Measurements from ENCODE around the gene ITGB7. TPM values are rescaled to one million over a fixed set of nuclear protein-coding genes. Genes with fewer than 3 reads are reported as not detected.
A peak's percentile ranks its signal among the peaks of the same experiment; 100 is the strongest.

Gene ITGB7
- total and polyA plus RNA-seq, 4 donors, result 0.61 to 0.79 (median 0.66) TPM

DNA sequence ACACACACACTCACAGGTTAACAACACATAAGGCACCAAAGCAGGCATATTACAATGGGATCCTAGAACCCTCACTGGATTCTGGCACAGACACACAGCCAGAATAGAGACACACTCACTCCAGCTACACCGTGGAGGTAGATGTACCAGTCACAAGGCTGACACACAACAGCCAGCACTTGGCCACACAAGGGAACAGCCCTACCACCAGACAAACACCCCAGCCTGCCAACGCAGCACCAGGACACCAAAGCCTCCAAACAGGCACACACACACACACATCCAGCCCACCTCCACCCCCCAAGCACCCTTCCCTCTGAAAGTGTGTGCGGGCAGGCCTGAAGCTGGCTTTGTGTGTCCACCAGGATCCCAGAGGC is 10.9 kb upstream of the ITGB7 start:
- H3K27me3 ChIP-seq (ENCODE audit: control insufficient read depth, insufficient read depth, low read length), result no peaks in the 10 kb centered on the region
- WGBS (ENCODE audit: insufficient coverage), result 41% methylated on average over 3 of the region's 3 CpGs

DNA sequence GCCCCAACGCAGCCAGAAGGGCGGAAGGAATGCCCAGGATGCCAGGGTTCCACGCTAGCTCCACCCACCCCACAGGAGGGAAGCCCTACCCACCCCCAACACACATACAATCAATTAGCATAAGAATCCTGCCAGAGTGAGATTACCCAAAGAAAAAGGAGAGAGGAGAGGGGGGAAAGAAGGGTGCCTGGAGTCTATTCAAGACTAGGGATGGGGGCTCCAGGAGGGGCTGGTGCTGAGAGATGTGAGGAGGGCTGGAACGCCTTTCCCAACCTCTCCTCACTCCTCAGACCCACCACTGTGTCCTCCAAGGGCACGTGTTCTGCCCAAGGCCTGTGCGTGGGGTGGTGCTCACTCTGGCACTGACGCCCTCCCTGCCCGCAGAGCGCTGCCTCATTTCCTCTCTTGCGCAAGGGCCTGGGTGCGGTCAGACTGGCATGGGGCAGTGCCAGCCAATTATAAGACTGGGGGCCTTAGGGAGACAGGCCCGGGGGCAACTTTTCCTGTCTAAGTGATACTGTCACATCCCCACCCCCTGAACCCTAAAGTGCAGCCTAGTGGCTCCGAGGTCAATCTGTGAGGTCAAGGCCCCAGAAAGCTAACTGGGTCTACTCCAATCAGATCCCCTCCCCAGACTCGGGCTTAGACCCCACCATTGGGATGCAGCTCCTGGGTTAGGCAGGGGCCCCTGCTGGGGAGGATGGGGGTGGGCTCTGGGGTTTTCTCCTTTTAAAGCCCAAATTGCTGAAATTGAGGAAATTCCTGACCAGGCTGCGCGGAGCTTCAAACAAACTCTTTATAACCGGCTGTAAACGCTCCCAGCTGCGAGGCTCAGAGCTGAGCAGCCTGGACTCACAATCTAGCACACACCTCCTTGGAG is 10.2 kb upstream of the ITGB7 start:
- Histone ChIP-seq H3K27ac (ENCODE audit: low read depth, low read length) (peak overlapping the region; percentile 64), H3K4me3 (ENCODE audit: low read depth, low read length) (no peak overlapping the region), H3K27me3 (ENCODE audit: control insufficient read depth, insufficient read depth, low read length) (no peaks in the 10 kb centered on the region), H3K36me3 (ENCODE audit: control insufficient read depth, insufficient read depth, low read length) (peaks cover 17% of the 10 kb centered on the region), H3K4me1 (ENCODE audit: control insufficient read depth, insufficient read depth, low read length) (peaks cover 62% of the 10 kb centered on the region), H3K9me3 (ENCODE audit: control insufficient read depth, insufficient read depth, low read length) (no peaks in the 10 kb centered on the region)
- 49% methylated on average over 13 of the region's 19 CpGs for WGBS (ENCODE audit: insufficient coverage)
- no peak for DNase-seq (ENCODE audit: low read depth in 4 of 6, low spot score in 6 of 6)

More for the DNA sequence above, 10.9 kb upstream of the ITGB7 start:
- DNase-seq (ENCODE audit: low read depth in 4 of 6, low spot score in 6 of 6), result no peak
- Histone ChIP-seq H3K4me3 (ENCODE audit: low read depth, low read length) (peak overlapping the region; percentile 79), H3K27ac (ENCODE audit: low read depth, low read length) (peak overlapping the region; percentile 64), H3K4me1 (ENCODE audit: control insufficient read depth, insufficient read depth, low read length) (peaks cover 68% of the 10 kb centered on the region), H3K9me3 (ENCODE audit: control insufficient read depth, insufficient read depth, low read length) (no peaks in the 10 kb centered on the region), H3K36me3 (ENCODE audit: control insufficient read depth, insufficient read depth, low read length) (peaks cover 14% of the 10 kb centered on the region)

DNA sequence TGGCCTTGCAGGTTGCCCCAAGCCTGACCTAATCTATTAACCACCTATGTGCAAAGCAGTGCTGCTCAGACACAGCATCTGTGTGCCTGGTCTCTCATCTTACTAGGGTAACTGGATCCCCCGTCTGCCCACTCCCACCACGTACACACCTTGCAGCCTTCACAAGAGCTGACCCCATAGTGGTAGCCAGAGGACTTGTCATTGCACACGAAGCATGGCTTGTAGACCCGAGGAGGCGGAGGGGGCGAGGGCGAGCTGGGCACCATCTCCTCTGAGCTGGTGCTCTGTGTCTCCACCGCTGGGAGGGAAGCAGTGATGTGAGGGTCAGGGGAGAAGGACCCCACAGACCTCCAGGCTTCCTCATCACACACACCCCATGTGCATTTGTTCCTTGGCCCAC is 8.4 kb upstream of the ITGB7 start:
- no peak overlapping the region for H3K27ac ChIP-seq (ENCODE audit: low read depth, low read length)
- no peaks in the 10 kb centered on the region for H3K9me3 ChIP-seq (ENCODE audit: control insufficient read depth, insufficient read depth, low read length)
- peaks cover 32% of the 10 kb centered on the region for H3K36me3 ChIP-seq (ENCODE audit: control insufficient read depth, insufficient read depth, low read length)
- H3K4me3 ChIP-seq (ENCODE audit: low read depth, low read length), result no peak overlapping the region
- DNase-seq (ENCODE audit: low read depth in 4 of 6, low spot score in 6 of 6), result no peak
- no peaks in the 10 kb centered on the region for H3K27me3 ChIP-seq (ENCODE audit: control insufficient read depth, insufficient read depth, low read length)
- no CpG with 5 or more reads among the region's 8 CpGs for WGBS (ENCODE audit: insufficient coverage)
- H3K4me1 ChIP-seq (ENCODE audit: control insufficient read depth, insufficient read depth, low read length), result peaks cover 52% of the 10 kb centered on the region

GRCh38 chr12:53214687-53215455 is 7.8 kb upstream of the ITGB7 start:
- Histone ChIP-seq H3K9me3 (ENCODE audit: control insufficient read depth, insufficient read depth, low read length) (no peaks in the 10 kb centered on the region), H3K27ac (ENCODE audit: low read depth, low read length) (no peak overlapping the region), H3K4me3 (ENCODE audit: low read depth, low read length) (no peak overlapping the region), H3K36me3 (ENCODE audit: control insufficient read depth, insufficient read depth, low read length) (peaks cover 32% of the 10 kb centered on the region), H3K27me3 (ENCODE audit: control insufficient read depth, insufficient read depth, low read length) (no peaks in the 10 kb centered on the region), H3K4me1 (ENCODE audit: control insufficient read depth, insufficient read depth, low read length) (peaks cover 46% of the 10 kb centered on the region)
- 88% methylated on average over 10 of the region's 12 CpGs for WGBS (ENCODE audit: insufficient coverage)
- DNase-seq (ENCODE audit: low read depth in 4 of 6, low spot score in 6 of 6), result no peak

GRCh38 chr12:53214221-53214620 is 7.2 kb upstream of the ITGB7 start:
- H3K36me3 ChIP-seq (ENCODE audit: control insufficient read depth, insufficient read depth, low read length), result peaks cover 32% of the 10 kb centered on the region

DNA sequence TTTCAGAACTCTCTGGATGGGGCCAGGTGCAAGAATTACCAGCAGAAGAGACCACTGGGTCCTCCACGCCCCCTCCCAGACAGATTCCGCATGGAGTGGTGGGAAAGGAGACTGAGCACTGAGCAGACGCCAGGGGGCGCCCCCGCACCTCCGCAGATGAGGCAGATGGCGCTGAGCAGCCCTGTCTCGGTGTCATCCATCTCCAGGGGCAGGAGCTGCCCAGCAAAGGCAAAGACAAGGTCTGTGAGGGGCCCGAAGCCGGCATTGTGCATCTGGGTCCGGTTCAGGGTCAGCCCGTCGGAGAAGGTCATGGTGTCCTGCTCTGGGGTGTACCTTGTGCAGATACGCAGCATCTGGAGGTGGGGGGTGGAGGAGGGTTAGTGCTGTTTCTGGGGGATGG is 6.3 kb upstream of the ITGB7 start:
- H3K27me3 ChIP-seq (ENCODE audit: control insufficient read depth, insufficient read depth, low read length), result no peaks in the 10 kb centered on the region
- H3K27ac ChIP-seq (ENCODE audit: low read depth, low read length), result no peak overlapping the region
- H3K4me1 ChIP-seq (ENCODE audit: control insufficient read depth, insufficient read depth, low read length), result peaks cover 35% of the 10 kb centered on the region
- H3K4me3 ChIP-seq (ENCODE audit: low read depth, low read length), result no peak overlapping the region
- H3K36me3 ChIP-seq (ENCODE audit: control insufficient read depth, insufficient read depth, low read length), result peaks cover 32% of the 10 kb centered on the region
- WGBS (ENCODE audit: insufficient coverage), result 6% methylated on average over 14 of the region's 14 CpGs
- peak in 3 of 6 donors; percentile 62 to 92 (median 89) for DNase-seq (ENCODE audit: low read depth in 4 of 6, low spot score in 6 of 6)
- no peaks in the 10 kb centered on the region for H3K9me3 ChIP-seq (ENCODE audit: control insufficient read depth, insufficient read depth, low read length)

More at GRCh38 chr12:53214221-53214620, 7.2 kb upstream of the ITGB7 start:
- Histone ChIP-seq H3K4me3 (ENCODE audit: low read depth, low read length) (no peak overlapping the region), H3K27me3 (ENCODE audit: control insufficient read depth, insufficient read depth, low read length) (no peaks in the 10 kb centered on the region), H3K27ac (ENCODE audit: low read depth, low read length) (no peak overlapping the region), H3K9me3 (ENCODE audit: control insufficient read depth, insufficient read depth, low read length) (no peaks in the 10 kb centered on the region), H3K4me1 (ENCODE audit: control insufficient read depth, insufficient read depth, low read length) (peaks cover 39% of the 10 kb centered on the region)
- no peak for DNase-seq (ENCODE audit: low read depth in 4 of 6, low spot score in 6 of 6)
- 90% methylated on average over 5 of the region's 5 CpGs for WGBS (ENCODE audit: insufficient coverage)

- Histone ChIP-seq H3K36me3 (ENCODE audit: control insufficient read depth, insufficient read depth, low read length) (peaks cover 32% of the 10 kb centered on the region), H3K4me1 (ENCODE audit: control insufficient read depth, insufficient read depth, low read length) (peaks cover 31% of the 10 kb centered on the region), H3K4me3 (ENCODE audit: low read depth, low read length) (no peak overlapping the region), H3K27me3 (ENCODE audit: control insufficient read depth, insufficient read depth, low read length) (no peaks in the 10 kb centered on the region), H3K9me3 (ENCODE audit: control insufficient read depth, insufficient read depth, low read length) (no peaks in the 10 kb centered on the region), H3K27ac (ENCODE audit: low read depth, low read length) (no peak overlapping the region)
- DNase-seq (ENCODE audit: low read depth in 4 of 6, low spot score in 6 of 6), result no peak
- 66% methylated on average over 12 of the region's 12 CpGs for WGBS (ENCODE audit: insufficient coverage)
Observed at GRCh38 chr12:53212931-53213330, 5.9 kb upstream of the ITGB7 start.

GRCh38 chr12:53211476-53212381 is 4.7 kb upstream of the ITGB7 start:
- H3K4me3 ChIP-seq (ENCODE audit: low read depth, low read length), result no peak overlapping the region
- no peak overlapping the region for H3K27ac ChIP-seq (ENCODE audit: low read depth, low read length)
- H3K4me1 ChIP-seq (ENCODE audit: control insufficient read depth, insufficient read depth, low read length), result peaks cover 19% of the 10 kb centered on the region
- no peaks in the 10 kb centered on the region for H3K27me3 ChIP-seq (ENCODE audit: control insufficient read depth, insufficient read depth, low read length)
- 85% methylated on average over 13 of the region's 13 CpGs for WGBS (ENCODE audit: insufficient coverage)
- H3K36me3 ChIP-seq (ENCODE audit: control insufficient read depth, insufficient read depth, low read length), result peaks cover 32% of the 10 kb centered on the region
- DNase-seq (ENCODE audit: low read depth in 4 of 6, low spot score in 6 of 6), result no peak
- H3K9me3 ChIP-seq (ENCODE audit: control insufficient read depth, insufficient read depth, low read length), result no peaks in the 10 kb centered on the region

DNA sequence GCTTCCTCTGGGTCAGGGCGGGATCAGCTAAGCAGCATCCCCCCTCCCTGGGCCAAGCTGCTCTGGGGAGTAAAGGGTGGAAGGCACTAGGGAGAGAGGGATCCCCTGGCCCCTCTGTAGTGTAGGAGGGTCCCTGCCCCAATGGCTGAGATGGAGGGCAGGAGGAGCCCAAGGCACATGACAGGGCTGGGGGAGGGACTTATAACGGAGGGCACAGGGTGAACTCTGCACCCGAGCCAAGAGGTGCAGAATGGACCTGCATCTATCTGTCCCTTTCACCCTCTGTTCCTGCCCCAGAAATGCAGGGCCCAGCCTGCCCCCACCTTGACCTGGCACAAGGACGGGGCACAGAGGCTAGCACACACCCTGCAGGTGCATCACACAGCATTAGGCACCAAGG is 3.8 kb upstream of the ITGB7 start:
- Histone ChIP-seq H3K4me3 (ENCODE audit: low read depth, low read length) (no peak overlapping the region), H3K36me3 (ENCODE audit: control insufficient read depth, insufficient read depth, low read length) (peaks cover 32% of the 10 kb centered on the region), H3K27ac (ENCODE audit: low read depth, low read length) (no peak overlapping the region), H3K9me3 (ENCODE audit: control insufficient read depth, insufficient read depth, low read length) (no peaks in the 10 kb centered on the region), H3K27me3 (ENCODE audit: control insufficient read depth, insufficient read depth, low read length) (no peaks in the 10 kb centered on the region), H3K4me1 (ENCODE audit: control insufficient read depth, insufficient read depth, low read length) (peaks cover 16% of the 10 kb centered on the region)
- WGBS (ENCODE audit: insufficient coverage), result 66% methylated on average over 3 of the region's 4 CpGs
- no peak for DNase-seq (ENCODE audit: low read depth in 4 of 6, low spot score in 6 of 6)

All from spinal cord (tissue), 10 donors.